Prostate gland (tissue), 2 donors: Measurements from ENCODE around the gene LRRTM1.

ENCODE experiments used
- POLR2A ChIP-seq: fragments of 450-650 bp; IDR thresholded peaks from one replicate; pipeline ENCODE4 v1.6.1; 2016; ENCODE audit warnings: antibody characterized with exemption, mild to moderate bottlenecking
- TF ChIP-seq, protein P1 (sequence below), 4 experiments: fragments of 200-600 bp in 2 of 4; fragments of 450-650 bp in 2 of 4; sonication (generic) in 2 of 4; IDR thresholded peaks; 1 replicate in 3 of 4; 2 replicates in 1 of 4; pipeline ENCODE4 v1.5.1; 2016 to 2019; ENCODE audit warnings: antibody characterized with exemption in 4 of 4, mild to moderate bottlenecking in 2 of 4, moderate library complexity in 2 of 4

DNA sequence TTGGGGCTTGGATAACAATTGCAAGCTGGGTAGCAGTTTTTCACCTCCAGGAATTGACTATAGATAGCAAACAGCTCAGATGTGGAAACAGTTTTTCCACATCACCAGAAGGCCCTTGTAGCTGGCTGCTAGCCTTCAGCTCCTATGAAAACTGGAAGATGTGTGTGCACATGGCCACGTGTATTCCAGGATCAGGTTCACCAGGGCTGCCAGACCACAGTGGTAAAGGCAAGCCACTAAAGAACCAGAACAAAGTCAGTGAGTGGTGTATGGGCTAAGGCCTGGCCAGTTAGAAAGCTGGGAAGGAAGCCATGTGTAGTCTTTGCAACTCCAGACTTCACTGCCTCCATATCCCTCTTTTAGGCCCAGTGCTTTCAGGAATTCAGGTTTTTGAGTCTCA is 12.9 kb downstream of the LRRTM1 start:
- TF ChIP-seq, protein P1, sequence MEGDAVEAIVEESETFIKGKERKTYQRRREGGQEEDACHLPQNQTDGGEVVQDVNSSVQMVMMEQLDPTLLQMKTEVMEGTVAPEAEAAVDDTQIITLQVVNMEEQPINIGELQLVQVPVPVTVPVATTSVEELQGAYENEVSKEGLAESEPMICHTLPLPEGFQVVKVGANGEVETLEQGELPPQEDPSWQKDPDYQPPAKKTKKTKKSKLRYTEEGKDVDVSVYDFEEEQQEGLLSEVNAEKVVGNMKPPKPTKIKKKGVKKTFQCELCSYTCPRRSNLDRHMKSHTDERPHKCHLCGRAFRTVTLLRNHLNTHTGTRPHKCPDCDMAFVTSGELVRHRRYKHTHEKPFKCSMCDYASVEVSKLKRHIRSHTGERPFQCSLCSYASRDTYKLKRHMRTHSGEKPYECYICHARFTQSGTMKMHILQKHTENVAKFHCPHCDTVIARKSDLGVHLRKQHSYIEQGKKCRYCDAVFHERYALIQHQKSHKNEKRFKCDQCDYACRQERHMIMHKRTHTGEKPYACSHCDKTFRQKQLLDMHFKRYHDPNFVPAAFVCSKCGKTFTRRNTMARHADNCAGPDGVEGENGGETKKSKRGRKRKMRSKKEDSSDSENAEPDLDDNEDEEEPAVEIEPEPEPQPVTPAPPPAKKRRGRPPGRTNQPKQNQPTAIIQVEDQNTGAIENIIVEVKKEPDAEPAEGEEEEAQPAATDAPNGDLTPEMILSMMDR (IDR thresholded peaks at IDR 0.05) = no peak
- no peak for TF ChIP-seq POLR2A
